Measurements from ENCODE around the gene BCAS4. TPM values are rescaled to one million over a fixed set of nuclear protein-coding genes. Genes with fewer than 3 reads are reported as not detected.
A peak's percentile ranks its signal among the peaks of the same experiment; 100 is the strongest.

Gene BCAS4
- total RNA-seq, 1 experiment from 2014 or later: 7.6 TPM

- no peaks in the 10 kb centered on the region for H3K4me1 ChIP-seq (replicated peaks; ENCODE audit: insufficient read depth)
- H2AFZ ChIP-seq: no peak overlapping the region
- BruUV-seq (replicated peaks): no TSS peak
- peaks cover 24% of the 10 kb centered on the region for H3K36me3 ChIP-seq (ENCODE audit: low read depth)
- no peak for TF ChIP-seq EZH2 (IDR thresholded peaks at IDR 0.05; ENCODE audit: low read depth)
- TF ChIP-seq, protein P1, sequence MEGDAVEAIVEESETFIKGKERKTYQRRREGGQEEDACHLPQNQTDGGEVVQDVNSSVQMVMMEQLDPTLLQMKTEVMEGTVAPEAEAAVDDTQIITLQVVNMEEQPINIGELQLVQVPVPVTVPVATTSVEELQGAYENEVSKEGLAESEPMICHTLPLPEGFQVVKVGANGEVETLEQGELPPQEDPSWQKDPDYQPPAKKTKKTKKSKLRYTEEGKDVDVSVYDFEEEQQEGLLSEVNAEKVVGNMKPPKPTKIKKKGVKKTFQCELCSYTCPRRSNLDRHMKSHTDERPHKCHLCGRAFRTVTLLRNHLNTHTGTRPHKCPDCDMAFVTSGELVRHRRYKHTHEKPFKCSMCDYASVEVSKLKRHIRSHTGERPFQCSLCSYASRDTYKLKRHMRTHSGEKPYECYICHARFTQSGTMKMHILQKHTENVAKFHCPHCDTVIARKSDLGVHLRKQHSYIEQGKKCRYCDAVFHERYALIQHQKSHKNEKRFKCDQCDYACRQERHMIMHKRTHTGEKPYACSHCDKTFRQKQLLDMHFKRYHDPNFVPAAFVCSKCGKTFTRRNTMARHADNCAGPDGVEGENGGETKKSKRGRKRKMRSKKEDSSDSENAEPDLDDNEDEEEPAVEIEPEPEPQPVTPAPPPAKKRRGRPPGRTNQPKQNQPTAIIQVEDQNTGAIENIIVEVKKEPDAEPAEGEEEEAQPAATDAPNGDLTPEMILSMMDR (conservative IDR thresholded peaks at IDR 0.05): no peak
- intact Hi-C loops (cut with micrococcal nuclease; ENCODE audit: unreplicated experiment): no loop called here
- no peak overlapping the region for H3K27ac ChIP-seq
- H3K4me2 ChIP-seq: no peak overlapping the region
- H3K4me3 ChIP-seq: no peak overlapping the region
- peaks cover 99% of the 10 kb centered on the region for H4K20me1 ChIP-seq (ENCODE audit: insufficient read depth)
- no peaks in the 10 kb centered on the region for H3K9me3 ChIP-seq (ENCODE audit: insufficient read depth, low read depth)
- no peaks in the 10 kb centered on the region for H3K27me3 ChIP-seq (ENCODE audit: insufficient read depth, low read depth)
- CTCF ChIA-PET: interaction anchor here (0.6 kb wide), 1 partner anchor 125 kb away, joined by 18 read pairs; no protein-coding TSS in a partner anchor
- peaks cover 99% of the 10 kb centered on the region for H3K79me2 ChIP-seq (ENCODE audit: low read depth)
- H3F3A ChIP-seq (ENCODE audit: insufficient read depth, low read depth): peaks cover 6% of the 10 kb centered on the region
- no peak for DNase-seq
- POLR2A ChIA-PET (ENCODE audit: unreplicated experiment): no interaction called here
- H3K9me2 ChIP-seq (ENCODE audit: insufficient read depth): no peaks in the 10 kb centered on the region
Observed at GRCh38 chr20:50918403-50918802, 123.5 kb downstream of the BCAS4 start.

DNA sequence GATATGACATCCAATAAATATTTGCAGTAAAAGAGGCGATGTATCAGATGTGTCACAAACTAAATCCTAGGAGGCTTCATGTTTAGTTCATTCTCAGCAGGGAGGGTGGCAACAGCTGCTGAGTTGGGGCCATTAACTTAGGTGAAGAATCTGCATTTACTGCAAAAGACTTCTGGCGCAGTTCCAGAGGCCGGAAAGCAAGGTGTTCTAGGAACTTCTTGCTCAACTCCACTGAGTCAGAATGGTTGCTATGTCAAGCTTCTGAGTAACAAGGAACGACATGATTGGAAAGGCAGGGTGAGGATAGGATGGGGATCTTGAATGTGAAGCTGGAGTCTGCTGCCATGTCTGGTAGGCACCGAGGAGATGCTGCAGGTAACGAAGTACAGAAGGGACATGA is 124.7 kb downstream of the BCAS4 start:
- Histone ChIP-seq H3K4me1 (replicated peaks; ENCODE audit: insufficient read depth) (no peaks in the 10 kb centered on the region), H3K9me3 (ENCODE audit: insufficient read depth, low read depth) (no peaks in the 10 kb centered on the region), H3K4me2 (no peak overlapping the region), H3K27ac (no peak overlapping the region), H2AFZ (no peak overlapping the region), H3K79me2 (ENCODE audit: low read depth) (peaks cover 99% of the 10 kb centered on the region), H3K4me3 (no peak overlapping the region), H3K36me3 (ENCODE audit: low read depth) (peaks cover 13% of the 10 kb centered on the region), H3K9me2 (ENCODE audit: insufficient read depth) (no peaks in the 10 kb centered on the region), H4K20me1 (ENCODE audit: insufficient read depth) (peaks cover 99% of the 10 kb centered on the region), H3K27me3 (ENCODE audit: insufficient read depth, low read depth) (no peaks in the 10 kb centered on the region), H3F3A (ENCODE audit: insufficient read depth, low read depth) (peaks cover 9% of the 10 kb centered on the region)
- peak; percentile 10 to 71 for DNase-seq
- intact Hi-C loops (cut with micrococcal nuclease; ENCODE audit: unreplicated experiment): no loop called here
- BruUV-seq (replicated peaks): no TSS peak
- ChIA-PET POLR2A (ENCODE audit: unreplicated experiment) (no interaction called here), CTCF (no interaction called here)
- TF ChIP-seq EZH2 (IDR thresholded peaks at IDR 0.05; ENCODE audit: low read depth): no peak
- TF ChIP-seq, protein P1 (conservative IDR thresholded peaks at IDR 0.05): no peak

- Histone ChIP-seq H3K9me2 (ENCODE audit: insufficient read depth) (no peaks in the 10 kb centered on the region), H3F3A (ENCODE audit: insufficient read depth, low read depth) (peaks cover 13% of the 10 kb centered on the region), H4K20me1 (ENCODE audit: insufficient read depth) (peaks cover 99% of the 10 kb centered on the region), H3K4me1 (replicated peaks; ENCODE audit: insufficient read depth) (no peaks in the 10 kb centered on the region), H2AFZ (no peak overlapping the region), H3K4me3 (no peak overlapping the region), H3K27ac (0 out of 2 replicates have a peak overlapping the region, but pooled peaks have one; percentile 0), H3K4me2 (no peak overlapping the region), H3K36me3 (ENCODE audit: low read depth) (peaks cover 15% of the 10 kb centered on the region), H3K79me2 (ENCODE audit: low read depth) (peaks cover 99% of the 10 kb centered on the region), H3K27me3 (ENCODE audit: insufficient read depth, low read depth) (no peaks in the 10 kb centered on the region), H3K9me3 (ENCODE audit: insufficient read depth, low read depth) (no peaks in the 10 kb centered on the region)
- ChIA-PET CTCF (no interaction called here), POLR2A (ENCODE audit: unreplicated experiment) (no interaction called here)
- DNase-seq: no peak
- TF ChIP-seq, protein P1 (conservative IDR thresholded peaks at IDR 0.05): no peak
- TF ChIP-seq EZH2 (IDR thresholded peaks at IDR 0.05; ENCODE audit: low read depth): no peak
- no TSS peak for BruUV-seq (replicated peaks)
- intact Hi-C loops (cut with micrococcal nuclease; ENCODE audit: unreplicated experiment): no loop called here
Observed at GRCh38 chr20:50920997-50921396, 126.1 kb downstream of the BCAS4 start.

Measured in PC-9 (cell line).